Measurements from ENCODE around the gene YY1.

The YY1 gene

GRCh38 chr14:100317912-100318808 lies 79.2 kb downstream of the YY1 start:
- DNase-seq, result peak; percentile 73

GRCh38 chr14:100320157-100320856 lies 81.4 kb downstream of the YY1 start:
- no peak for DNase-seq

- no peak for DNase-seq
Measured at GRCh38 chr14:100321473-100322137, 82.7 kb downstream of the YY1 start.

GRCh38 chr14:100322138-100322957 lies 83.4 kb downstream of the YY1 start:
- no peak for DNase-seq

- no peak for DNase-seq
Measured at GRCh38 chr14:100323121-100323941, 84.4 kb downstream of the YY1 start, which contains the start of gene SLC25A47. SLC25A47 (plus strand) TSS chr14:100323339; CDS start chr14:100323415, 76 bp downstream.

- no peak for DNase-seq
Measured at GRCh38 chr14:100323942-100324307, 85.0 kb downstream of the YY1 start.

GRCh38 chr14:100325231-100325632 lies 86.3 kb downstream of the YY1 start:
- DNase-seq, result no peak

- no peak for DNase-seq
Measured at GRCh38 chr14:100325958-100326357, 87.0 kb downstream of the YY1 start.

- no peak for DNase-seq
Measured at GRCh38 chr14:100327128-100327527, 88.2 kb downstream of the YY1 start.

- DNase-seq, result no peak
Measured at GRCh38 chr14:100328495-100329163, 89.7 kb downstream of the YY1 start.

- DNase-seq, result no peak
Measured at GRCh38 chr14:100329233-100330006, 90.5 kb downstream of the YY1 start.

GRCh38 chr14:100330007-100330344 lies 91.0 kb downstream of the YY1 start:
- no peak for DNase-seq

GRCh38 chr14:100330388-100330931 lies 91.5 kb downstream of the YY1 start:
- DNase-seq, result no peak

GRCh38 chr14:100332071-100332639 lies 93.2 kb downstream of the YY1 start:
- DNase-seq, result no peak
